Stimulated activated CD4-positive, alpha-beta T cell treated with anti-CD3 and anti-CD28 coated beads, Interleukin-1b, Interleukin-23, amount 100 ng/mL, for 4 hours (primary cell): ENCODE measurements around the gene MAPRE3.

Experiments
- DNase-seq, 2 donors: peaks; one replicate each; pipeline ENCODE4 v3.0.0-alpha.2; 2020; ENCODE audit warnings: low read depth in 2 of 2

MAPRE3 gene

GRCh38 chr2:26983746-26984145 lies 13.3 kb downstream of the MAPRE3 start:
- no peak for DNase-seq

GRCh38 chr2:26985807-26986206 lies 15.4 kb downstream of the MAPRE3 start:
- DNase-seq: no peak

- no peak for DNase-seq
These were observed 16.1 kb downstream of the MAPRE3 start for GRCh38 chr2:26986576-26986975.

GRCh38 chr2:26988058-26988860 lies 17.8 kb downstream of the MAPRE3 start:
- DNase-seq: no peak

GRCh38 chr2:26989156-26989555 lies 18.7 kb downstream of the MAPRE3 start:
- no peak for DNase-seq

GRCh38 chr2:26991717-26992116 lies 21.3 kb downstream of the MAPRE3 start:
- no peak for DNase-seq

- DNase-seq: no peak
These were observed 23.3 kb downstream of the MAPRE3 start for GRCh38 chr2:26993768-26994167.

- DNase-seq: no peak
These were observed 24.5 kb downstream of the MAPRE3 start for GRCh38 chr2:26994983-26995382.

GRCh38 chr2:26997394-26997793 lies 27.0 kb downstream of the MAPRE3 start:
- DNase-seq: no peak

GRCh38 chr2:26998323-26998722 lies 27.9 kb downstream of the MAPRE3 start:
- no peak for DNase-seq

GRCh38 chr2:27000228-27000627 lies 29.8 kb downstream of the MAPRE3 start:
- DNase-seq: no peak

GRCh38 chr2:27000995-27001394 lies 30.6 kb downstream of the MAPRE3 start:
- no peak for DNase-seq

GRCh38 chr2:27001950-27002349 lies 31.5 kb downstream of the MAPRE3 start:
- no peak for DNase-seq

GRCh38 chr2:27003007-27003406 lies 32.6 kb downstream of the MAPRE3 start:
- no peak for DNase-seq

GRCh38 chr2:27003857-27004256 lies 33.4 kb downstream of the MAPRE3 start:
- no peak for DNase-seq

GRCh38 chr2:27006602-27007415 lies 36.4 kb downstream of the MAPRE3 start:
- DNase-seq: no peak

GRCh38 chr2:27007416-27008374 lies 37.3 kb downstream of the MAPRE3 start:
- DNase-seq: no peak

GRCh38 chr2:27008678-27009077 lies 38.2 kb downstream of the MAPRE3 start:
- DNase-seq: no peak

GRCh38 chr2:27009083-27009482 lies 38.6 kb downstream of the MAPRE3 start:
- no peak for DNase-seq

GRCh38 chr2:27009716-27010115 lies 39.3 kb downstream of the MAPRE3 start:
- DNase-seq: no peak

GRCh38 chr2:27010139-27010538 lies 39.7 kb downstream of the MAPRE3 start:
- no peak for DNase-seq

GRCh38 chr2:27013738-27014137 lies 43.3 kb downstream of the MAPRE3 start:
- no peak for DNase-seq
